Measurements from ENCODE around the gene CALML3. TPM values are rescaled to one million over a fixed set of nuclear protein-coding genes. Genes with fewer than 3 reads are reported as not detected.

CALML3 gene
- total RNA-seq, 1 experiment from 2014 or later: not detected

GRCh38 chr10:5546891-5547680, 22.3 kb downstream of the CALML3 start:
- no peak overlapping the region for H2AK5ac ChIP-seq (ENCODE audit: insufficient read length, low read length)
- H4K91ac ChIP-seq (ENCODE audit: insufficient read length, low read depth, low read length): no peak overlapping the region
- no peak overlapping the region for H2BK12ac ChIP-seq (ENCODE audit: insufficient read length, low read depth, low read length)
- no peaks in the 10 kb centered on the region for H3K27me3 ChIP-seq (ENCODE audit: insufficient read depth, low read length)
- H3K4me3 Mint-ChIP-seq: no peak overlapping the region
- H3K79me1 ChIP-seq (ENCODE audit: insufficient read depth, low read depth, low read length, poor library complexity, severe bottlenecking): no peaks in the 10 kb centered on the region
- H4K5ac ChIP-seq (ENCODE audit: insufficient read length, low read depth, low read length): no peak overlapping the region
- no peak overlapping the region for H4K8ac ChIP-seq (replicated peaks; ENCODE audit: insufficient read length, low read depth, low read length)
- no peak overlapping the region for H3K4me2 ChIP-seq (ENCODE audit: insufficient read depth, insufficient read length, low read length)
- no peaks in the 10 kb centered on the region for H4K20me1 ChIP-seq (ENCODE audit: control insufficient read depth, insufficient read depth, insufficient read length)
- no peak overlapping the region for H3K9ac ChIP-seq (ENCODE audit: extremely low read depth, insufficient read length, low read length)
- no peak overlapping the region for H3K14ac ChIP-seq (ENCODE audit: insufficient read depth, low read length)
- no peak overlapping the region for H3K56ac ChIP-seq (ENCODE audit: insufficient read length, low read depth, low read length)
- no CpG with 5 or more reads among the region's 7 CpGs for WGBS (ENCODE audit: extremely low coverage, insufficient read length, low lambda C conversion rate)
- no peak overlapping the region for H3K18ac ChIP-seq (ENCODE audit: insufficient read length, low read depth, low read length)
- no peak overlapping the region for H2BK20ac ChIP-seq (ENCODE audit: low read depth, low read length, poor library complexity, severe bottlenecking)
- H3K9me3 Mint-ChIP-seq: peaks cover 13 to 15% of the 10 kb centered on the region in 2 experiments
- no peak overlapping the region for H3K27ac ChIP-seq (ENCODE audit: insufficient read length, low read depth, low read length)
- no peak overlapping the region for H2BK15ac ChIP-seq (ENCODE audit: low read depth, low read length)
- no peak overlapping the region for H2BK120ac ChIP-seq (ENCODE audit: low read depth, low read length, poor library complexity, severe bottlenecking)
- no peak for TF ChIP-seq CTCF (conservative IDR thresholded peaks at IDR 0.05)
- H3K4me1 Mint-ChIP-seq: no peaks in the 10 kb centered on the region
- no peak overlapping the region for H3T11ph ChIP-seq (ENCODE audit: low read length)
- H3K9me3 ChIP-seq (ENCODE audit: control insufficient read depth, low read depth, low read length): no peaks in the 10 kb centered on the region
- H3K79me2 ChIP-seq (ENCODE audit: insufficient read depth, low read length): no peaks in the 10 kb centered on the region
- no peaks in the 10 kb centered on the region; the same call in 1 of the 2 replicates for H3K27me3 Mint-ChIP-seq (ENCODE audit: low read depth)
- H3K4me1 ChIP-seq (ENCODE audit: insufficient read depth, low read length): no peaks in the 10 kb centered on the region
- no peak overlapping the region for H3K23ac ChIP-seq (ENCODE audit: insufficient read length, low read depth, low read length)
- H3K23me2 ChIP-seq (ENCODE audit: insufficient read length, low read depth, low read length, poor library complexity, severe bottlenecking): no peaks in the 10 kb centered on the region
- H3K36me3 Mint-ChIP-seq (ENCODE audit: insufficient read depth in 1 of 3, low read depth in 3 of 3): peaks cover 3 to 8% (median 4%) of the 10 kb centered on the region in 3 experiments; a peak in 4 of 7 replicates
- DNase-seq: no peak
- no peak overlapping the region for H2AFZ ChIP-seq (ENCODE audit: low read length)
- no peak overlapping the region for H3K4ac ChIP-seq (ENCODE audit: low read depth, low read length)
- no peak overlapping the region; a peak in 1 of 7 replicates for H3K27ac Mint-ChIP-seq
- no peak overlapping the region for H2BK5ac ChIP-seq (ENCODE audit: insufficient read length, low read length)

All from H9 (cell line).